GM19455 (cell line): ENCODE results near the gene PRTN3.

ENCODE experiments used
- ATAC-seq: cut with Tn5 transposase; IDR thresholded peaks from one replicate; pipeline ENCODE4 v1.9.1; 2021; ENCODE audit not compliant: unreplicated experiment

The PRTN3 gene

GRCh38 chr19:896434-896833 lies 55.6 kb downstream of the PRTN3 start:
- no peak for ATAC-seq

- no peak for ATAC-seq
Measured at GRCh38 chr19:896999-897398, 56.2 kb downstream of the PRTN3 start.

GRCh38 chr19:897442-898039 lies 56.7 kb downstream of the PRTN3 start:
- ATAC-seq = no peak
